ENCODE results near the gene CABLES2.

DNA sequence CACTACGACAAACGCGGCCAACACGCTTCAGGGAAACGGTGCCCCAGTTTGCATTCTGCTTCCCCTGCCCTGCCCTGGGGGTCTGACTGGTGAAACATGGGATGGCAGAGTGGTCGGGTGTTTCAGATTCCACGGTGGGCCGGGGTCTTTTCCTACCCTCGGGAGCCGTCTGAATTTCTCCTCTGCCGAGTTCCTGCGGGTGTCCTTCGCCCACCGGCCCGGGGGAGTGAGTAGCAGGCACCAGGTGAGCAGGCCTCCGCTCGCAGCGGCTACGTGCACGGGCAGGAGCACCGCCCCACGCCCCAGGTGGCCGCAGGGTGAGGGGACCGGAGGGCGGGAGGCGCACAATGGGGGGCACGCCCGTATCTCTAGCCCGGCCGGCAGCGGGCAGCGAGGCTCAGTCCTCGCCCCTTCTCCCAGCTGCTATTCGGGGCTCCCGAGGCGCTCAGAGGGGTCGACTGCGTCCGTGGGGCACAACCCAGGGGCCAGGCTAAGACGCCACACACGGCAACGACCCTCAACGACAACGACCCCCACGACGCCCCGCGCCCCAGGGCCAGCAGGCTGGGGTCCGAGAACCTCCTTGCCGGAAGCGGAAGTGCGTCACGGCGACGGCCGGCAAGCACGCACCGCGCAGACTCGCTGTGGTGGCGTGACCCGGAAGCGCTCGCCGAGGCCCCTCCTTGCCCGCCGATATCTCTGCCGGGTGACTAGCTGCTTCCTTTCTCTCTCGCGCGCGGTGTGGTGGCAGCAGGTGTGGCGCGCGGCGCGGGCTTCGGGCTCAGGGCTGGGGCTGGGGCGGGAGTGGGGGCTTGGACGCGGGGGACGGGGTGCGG is 20.5 kb downstream of the CABLES2 start, which contains the start of gene RPS21:
- TF ChIP-seq, protein P1, sequence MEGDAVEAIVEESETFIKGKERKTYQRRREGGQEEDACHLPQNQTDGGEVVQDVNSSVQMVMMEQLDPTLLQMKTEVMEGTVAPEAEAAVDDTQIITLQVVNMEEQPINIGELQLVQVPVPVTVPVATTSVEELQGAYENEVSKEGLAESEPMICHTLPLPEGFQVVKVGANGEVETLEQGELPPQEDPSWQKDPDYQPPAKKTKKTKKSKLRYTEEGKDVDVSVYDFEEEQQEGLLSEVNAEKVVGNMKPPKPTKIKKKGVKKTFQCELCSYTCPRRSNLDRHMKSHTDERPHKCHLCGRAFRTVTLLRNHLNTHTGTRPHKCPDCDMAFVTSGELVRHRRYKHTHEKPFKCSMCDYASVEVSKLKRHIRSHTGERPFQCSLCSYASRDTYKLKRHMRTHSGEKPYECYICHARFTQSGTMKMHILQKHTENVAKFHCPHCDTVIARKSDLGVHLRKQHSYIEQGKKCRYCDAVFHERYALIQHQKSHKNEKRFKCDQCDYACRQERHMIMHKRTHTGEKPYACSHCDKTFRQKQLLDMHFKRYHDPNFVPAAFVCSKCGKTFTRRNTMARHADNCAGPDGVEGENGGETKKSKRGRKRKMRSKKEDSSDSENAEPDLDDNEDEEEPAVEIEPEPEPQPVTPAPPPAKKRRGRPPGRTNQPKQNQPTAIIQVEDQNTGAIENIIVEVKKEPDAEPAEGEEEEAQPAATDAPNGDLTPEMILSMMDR (IDR thresholded peaks at IDR 0.05): peak in 2 of 6 experiments; percentile 4 to 30
- peak in 3 of 4 donors; percentile 70 to 92 (median 79) for TF ChIP-seq POLR2A (IDR thresholded peaks at IDR 0.05)
